Stomach (tissue), 4 donors: ENCODE data around the gene SAFB.
A peak's percentile ranks its signal among the peaks of the same experiment; 100 is the strongest.

Experiments
- CTCF ChIP-seq, 7 experiments: fragments of 450-650 bp in 4 of 7; fragments of 200-600 bp in 3 of 7; sonication (generic) in 3 of 7; IDR thresholded peaks; one replicate each; pipeline ENCODE4 v1.5.1; 2016 to 2019; ENCODE audit warnings: antibody characterized with exemption in 7 of 7, control low read depth in 2 of 7, mild to moderate bottlenecking in 1 of 7
- POLR2A ChIP-seq, 4 donors: fragments of 450-650 bp; IDR thresholded peaks; one replicate each; pipeline ENCODE4 v1.6.1; 2016; ENCODE audit warnings: antibody characterized with exemption in 4 of 4, control low read depth in 2 of 4, mild to moderate bottlenecking in 1 of 4, moderate library complexity in 1 of 4
- POLR2AphosphoS5 ChIP-seq, 3 donors: sonication (generic); formaldehyde crosslinking; IDR thresholded peaks; one replicate each; pipeline ENCODE4 v1.6.1; 2016; ENCODE audit warnings: antibody characterized with exemption in 3 of 3

GRCh38 chr19:5578097-5578846 is 44.6 kb upstream of the SAFB start:
- peak in 6 of 7 experiments; percentile 16 to 99 (median 91) for TF ChIP-seq CTCF (IDR thresholded peaks at IDR 0.05)
- no peak for TF ChIP-seq POLR2A (IDR thresholded peaks at IDR 0.05)
- no peak for TF ChIP-seq POLR2AphosphoS5 (IDR thresholded peaks at IDR 0.05)
